NCI-H1694 (cell line): Measurements from ENCODE around the gene KIF21B.

Source experiments
- DNase-seq: peaks from one replicate; lab custom pipeline; 2025; lab: John Stamatoyannopoulos, UW

The KIF21B gene

GRCh38 chr1:201048521-201048920, 25.0 kb upstream of the KIF21B start:
- DNase-seq, result no peak

- no peak for DNase-seq
These were observed 20.6 kb upstream of the KIF21B start for GRCh38 chr1:201044119-201044518.

GRCh38 chr1:201042779-201043461, 19.4 kb upstream of the KIF21B start:
- DNase-seq, result peak; percentile 56

- no peak for DNase-seq
These were observed 17.5 kb upstream of the KIF21B start for GRCh38 chr1:201041011-201041410.

- peak; percentile 52 for DNase-seq
These were observed 16.4 kb upstream of the KIF21B start for GRCh38 chr1:201039876-201040275.

GRCh38 chr1:201039418-201039817, 15.9 kb upstream of the KIF21B start:
- no peak for DNase-seq

- DNase-seq, result no peak
These were observed 14.8 kb upstream of the KIF21B start for GRCh38 chr1:201038186-201038876.

GRCh38 chr1:201036188-201036842, 12.8 kb upstream of the KIF21B start:
- DNase-seq, result no peak

GRCh38 chr1:201034671-201035070, 11.2 kb upstream of the KIF21B start:
- no peak for DNase-seq

GRCh38 chr1:201032408-201032807, 8.9 kb upstream of the KIF21B start:
- DNase-seq, result no peak

- no peak for DNase-seq
These were observed 5.0 kb upstream of the KIF21B start for GRCh38 chr1:201028461-201028889.

- no peak for DNase-seq
These were observed 3.3 kb upstream of the KIF21B start for GRCh38 chr1:201026836-201027235.

- DNase-seq, result no peak
These were observed 2.7 kb upstream of the KIF21B start for GRCh38 chr1:201026234-201026633.

- DNase-seq, result no peak
These were observed 2.1 kb upstream of the KIF21B start for GRCh38 chr1:201025571-201026002.

- DNase-seq, result no peak
These were observed 1.1 kb upstream of the KIF21B start for GRCh38 chr1:201024625-201024998.

- DNase-seq, result no peak
These were observed 558 bp upstream of the KIF21B start for GRCh38 chr1:201023920-201024624.

GRCh38 chr1:201022820-201023516, 546 bp downstream of the KIF21B start:
- no peak for DNase-seq

GRCh38 chr1:201022493-201022819, 1.1 kb downstream of the KIF21B start:
- no peak for DNase-seq

- DNase-seq, result no peak
These were observed 1.7 kb downstream of the KIF21B start for GRCh38 chr1:201021630-201022492.

- peak; percentile 36 for DNase-seq
These were observed 2.5 kb downstream of the KIF21B start for GRCh38 chr1:201020721-201021629.
